GM10266 (cell line): ENCODE data around the gene C1orf232.

ENCODE experiments used
- DNase-seq: peaks from one replicate; pipeline ENCODE4 v3.0.0; 2012; ENCODE audit errors: extremely low spot score
- CTCF ChIP-seq: IDR thresholded peaks from 2 replicates; pipeline ENCODE4 v1.5.1; 2012; ENCODE audit warnings: mild to moderate bottlenecking, low read depth; ENCODE audit not compliant: control insufficient read depth, insufficient read depth; ENCODE audit errors: missing control alignments

Gene C1orf232

DNA sequence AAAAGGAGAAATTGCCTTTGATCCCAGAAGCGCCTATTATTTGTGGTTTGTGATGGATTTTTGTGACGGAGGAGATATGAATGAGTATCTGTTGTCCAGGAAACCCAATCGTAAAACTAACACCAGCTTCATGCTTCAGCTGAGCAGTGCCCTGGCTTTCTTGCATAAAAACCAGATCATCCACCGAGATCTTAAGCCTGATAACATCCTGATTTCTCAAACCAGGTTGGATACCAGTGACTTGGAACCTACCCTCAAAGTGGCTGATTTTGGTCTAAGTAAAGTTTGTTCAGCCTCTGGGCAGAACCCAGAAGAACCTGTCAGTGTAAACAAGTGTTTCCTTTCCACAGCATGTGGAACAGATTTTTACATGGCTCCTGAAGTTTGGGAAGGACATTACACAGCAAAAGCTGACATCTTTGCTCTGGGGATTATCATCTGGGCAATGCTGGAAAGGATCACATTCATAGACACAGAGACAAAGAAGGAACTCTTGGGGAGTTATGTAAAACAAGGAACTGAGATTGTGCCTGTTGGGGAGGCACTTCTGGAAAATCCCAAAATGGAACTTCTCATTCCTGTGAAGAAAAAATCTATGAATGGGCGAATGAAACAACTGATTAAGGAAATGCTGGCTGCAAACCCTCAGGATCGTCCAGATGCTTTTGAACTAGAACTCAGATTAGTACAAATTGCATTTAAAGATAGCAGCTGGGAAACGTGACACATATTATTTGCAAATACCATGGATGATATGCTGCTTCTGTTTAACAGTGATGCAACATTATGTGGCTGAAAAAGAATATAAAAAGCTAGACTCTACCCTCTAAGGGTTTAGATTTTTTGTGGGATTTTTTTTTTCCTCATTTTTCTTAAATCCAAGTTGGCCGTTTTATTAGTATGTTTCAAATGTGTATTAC, 46.6 kb downstream of the C1orf232 start:
- TF ChIP-seq CTCF, result no peak
- DNase-seq, result no peak

GRCh38 chr1:26119892-26120608, 48.7 kb downstream of the C1orf232 start:
- DNase-seq, result peak; percentile 30
- no peak for TF ChIP-seq CTCF

GRCh38 chr1:26114165-26114927, 54.4 kb downstream of the C1orf232 start:
- DNase-seq, result no peak
- TF ChIP-seq CTCF, result no peak
